IMR-90 (cell line): ENCODE data around the gene PLEKHG5. TPM values are rescaled to one million over a fixed set of nuclear protein-coding genes. Genes with fewer than 3 reads are reported as not detected.

Source experiments
- ATAC-seq: fragments of 200-7000 bp; cut with Tn5 transposase; 2 replicates; pipeline ENCODE4 v1.9.1; 2020; ENCODE audit warnings: low read depth, mild to moderate bottlenecking, moderate library complexity
- BruUV-seq: library from RNA; stranded (reverse); fragments of 400-500 nt; replicated peaks from 2 replicates; lab custom pipeline; 2021; lab: Mats Ljungman, UMichigan
- CTCF ChIA-PET: fragments of 300-600 bp; formaldehyde crosslinking; extraction: SDS; loops from one replicate; lab custom pipeline; 2021; ENCODE audit warnings: antibody characterized with exemption; lab: Yijun Ruan, JAX
- POLR2A ChIA-PET: fragments of 300-600 bp; sonication (Branson Sonifier 250); formaldehyde crosslinking; loops from one replicate; lab custom pipeline; 2022; ENCODE audit warnings: antibody characterized with exemption; ENCODE audit not compliant: unreplicated experiment; lab: Charles Lee
- DNase-seq: peaks from one replicate; pipeline ENCODE4 v3.0.0; 2013
- H2AFZ ChIP-seq: replicated peaks from 2 replicates; pipeline ENCODE3; 2013; ENCODE audit warnings: low read length, mild to moderate bottlenecking; ENCODE audit not compliant: poor library complexity
- H2AK5ac ChIP-seq: 2 replicates; pipeline ENCODE4 v1.6.1; 2013; ENCODE audit warnings: low read depth, low read length, inconsistent platforms
- H2AK9ac ChIP-seq: replicated peaks from 2 replicates; pipeline ENCODE3; 2013; ENCODE audit warnings: mild to moderate bottlenecking, low read depth, low read length, moderate library complexity; ENCODE audit not compliant: poor library complexity
- H2BK120ac ChIP-seq: 2 replicates; pipeline ENCODE4 v1.6.1; 2013; ENCODE audit warnings: low read depth, low read length, inconsistent platforms
- H2BK15ac ChIP-seq: 3 replicates; pipeline ENCODE4 v1.6.1; 2013; ENCODE audit warnings: low read depth, low read length, inconsistent platforms
- H2BK20ac ChIP-seq: 2 replicates; pipeline ENCODE4 v1.6.1; 2013; ENCODE audit warnings: low read depth, mild to moderate bottlenecking, inconsistent platforms, low read length, moderate library complexity
- H2BK5ac ChIP-seq: 2 replicates; pipeline ENCODE4 v1.6.1; 2013; ENCODE audit warnings: mild to moderate bottlenecking, low read depth, low read length, inconsistent platforms; ENCODE audit not compliant: poor library complexity, severe bottlenecking
- H3K14ac ChIP-seq: replicated peaks from 2 replicates; pipeline ENCODE4 v1.6.1; 2013; ENCODE audit warnings: low read depth, low read length, inconsistent platforms
- H3K18ac ChIP-seq: 2 replicates; pipeline ENCODE4 v1.6.1; 2013; ENCODE audit warnings: low read depth, low read length, control low read depth
- H3K23ac ChIP-seq: 2 replicates; pipeline ENCODE4 v1.6.1; 2013; ENCODE audit warnings: low read depth, low read length, inconsistent platforms
- H3K27ac ChIP-seq: 2 replicates; pipeline ENCODE4 v1.5.1; 2013; ENCODE audit warnings: mild to moderate bottlenecking, control low read depth, low read length; ENCODE audit not compliant: insufficient read depth
- H3K27me3 ChIP-seq: 2 replicates; pipeline ENCODE4 v1.6.1; 2013; ENCODE audit warnings: low read length; ENCODE audit not compliant: control insufficient read depth, insufficient read depth
- H3K36me3 ChIP-seq: 2 replicates; pipeline ENCODE4 v1.6.1; 2013; ENCODE audit warnings: low read length, mixed read lengths; ENCODE audit not compliant: control insufficient read depth, insufficient read depth
- H3K4ac ChIP-seq: 2 replicates; pipeline ENCODE4 v1.6.1; 2013; ENCODE audit warnings: low read depth, low read length, inconsistent platforms
- H3K4me1 ChIP-seq: 2 replicates; pipeline ENCODE4 v1.6.1; 2013; ENCODE audit warnings: low read length, mixed read lengths; ENCODE audit not compliant: control insufficient read depth, insufficient read depth
- H3K4me2 ChIP-seq: 2 replicates; pipeline ENCODE4 v1.6.1; 2013; ENCODE audit warnings: low read depth, mild to moderate bottlenecking, control low read depth, low read length, moderate library complexity
- H3K4me3 ChIP-seq: 2 replicates; pipeline ENCODE4 v1.5.1; 2013; ENCODE audit warnings: low read depth, mild to moderate bottlenecking, control low read depth, low read length, moderate library complexity; ENCODE audit not compliant: insufficient read depth
- H3K56ac ChIP-seq: 2 replicates; pipeline ENCODE4 v1.6.1; 2013; ENCODE audit warnings: low read length, inconsistent platforms; ENCODE audit not compliant: insufficient read depth; ENCODE audit errors: extremely low read depth
- H3K79me1 ChIP-seq, 2 experiments: 2 replicates each; pipeline ENCODE4 v1.6.1; 2013; ENCODE audit warnings: low read length in 2 of 2, inconsistent platforms in 1 of 2, low read depth in 1 of 2
- H3K9ac ChIP-seq: 2 replicates; pipeline ENCODE4 v1.6.1; 2013; ENCODE audit warnings: low read depth, low read length, control low read depth
- H3K9me1 ChIP-seq: 2 replicates; pipeline ENCODE4 v1.6.1; 2013; ENCODE audit warnings: low read length, inconsistent platforms; ENCODE audit not compliant: insufficient read depth
- H3K9me3 ChIP-seq: 2 replicates; pipeline ENCODE4 v1.6.1; 2013; ENCODE audit warnings: low read length; ENCODE audit not compliant: control insufficient read depth, insufficient read depth
- H4K20me1 ChIP-seq: 2 replicates; pipeline ENCODE4 v1.6.1; 2013; ENCODE audit warnings: low read length, inconsistent platforms; ENCODE audit not compliant: insufficient read depth
- H4K5ac ChIP-seq: 2 replicates; pipeline ENCODE4 v1.6.1; 2013; ENCODE audit warnings: mild to moderate bottlenecking, low read depth, low read length, control low read depth
- H4K8ac ChIP-seq, 2 experiments: 2 replicates each; pipeline ENCODE4 v1.6.1; 2013; ENCODE audit warnings: low read depth in 2 of 2, low read length in 2 of 2, control low read depth in 1 of 2, inconsistent platforms in 1 of 2
- H4K91ac ChIP-seq: 2 replicates; pipeline ENCODE4 v1.6.1; 2013; ENCODE audit warnings: low read depth, low read length, inconsistent platforms; ENCODE audit not compliant: insufficient read depth
- BHLHE40 ChIP-seq: fragments of 150-350 bp; IDR thresholded peaks from 2 replicates; pipeline ENCODE4 v1.6.1; 2016; ENCODE audit warnings: mild to moderate bottlenecking, low read depth, low read length
- CEBPB ChIP-seq: IDR thresholded peaks from 2 replicates; pipeline ENCODE4 v1.6.1; 2012; ENCODE audit warnings: low read depth, low read length, improper control_type of control experiment
- CTCF ChIP-seq: conservative IDR thresholded peaks from 2 replicates; pipeline ENCODE4 v1.5.1; 2012; ENCODE audit warnings: mild to moderate bottlenecking, low read depth, low read length, improper control_type of control experiment
- ELK1 ChIP-seq: fragments of 150-350 bp; IDR thresholded peaks from 2 replicates; pipeline ENCODE4 v1.6.1; 2016; ENCODE audit warnings: low read depth, mild to moderate bottlenecking, low read length, moderate library complexity, borderline replicate concordance
- MAFK ChIP-seq: IDR thresholded peaks from 2 replicates; pipeline ENCODE4 v1.6.1; 2012; ENCODE audit warnings: low read depth, low read length, improper control_type of control experiment
- MAZ ChIP-seq: IDR thresholded peaks from 2 replicates; pipeline ENCODE4 v1.6.1; 2012; ENCODE audit warnings: low read depth, mild to moderate bottlenecking, low read length, improper control_type of control experiment, moderate library complexity, borderline replicate concordance
- MXI1 ChIP-seq: IDR thresholded peaks from 2 replicates; pipeline ENCODE4 v1.6.1; 2012; ENCODE audit warnings: low read depth, mild to moderate bottlenecking, low read length, moderate library complexity, borderline replicate concordance
- POLR2A ChIP-seq: IDR thresholded peaks from 2 replicates; pipeline ENCODE4 v1.6.1; 2012; ENCODE audit warnings: mild to moderate bottlenecking, low read depth, low read length
- RAD21 ChIP-seq: IDR thresholded peaks from 2 replicates; pipeline ENCODE4 v1.6.1; 2012; ENCODE audit warnings: low read length, improper control_type of control experiment
- RCOR1 ChIP-seq: IDR thresholded peaks from 2 replicates; pipeline ENCODE4 v1.6.1; 2012; ENCODE audit warnings: mild to moderate bottlenecking, low read length, improper control_type of control experiment; ENCODE audit not compliant: insufficient replicate concordance
- RFX5 ChIP-seq: IDR thresholded peaks from 2 replicates; pipeline ENCODE4 v1.8.0; 2012; ENCODE audit warnings: low read depth, mild to moderate bottlenecking, low read length, moderate library complexity
- SMC3 ChIP-seq: fragments of 150-350 bp; IDR thresholded peaks from 2 replicates; pipeline ENCODE4 v1.6.1; 2016; ENCODE audit warnings: low read depth, mild to moderate bottlenecking, antibody characterized with exemption, low read length, moderate library complexity
- WGBS, 2 experiments: methylation state at CpG; one replicate each; pipeline versions ENCODE4 v1.1.5 to v1.1.7; 2013; ENCODE audit warnings: missing lambda C conversion rate in 2 of 2; ENCODE audit not compliant: insufficient read length in 1 of 2; ENCODE audit errors: extremely low coverage in 2 of 2; 5-methylcytosine and 5-hydroxymethylcytosine counted together
- dilution Hi-C: fragments of 300-500 bp; cut with HindIII; formaldehyde crosslinking; loops from one replicate; pipeline ENCODE4 v1.14.3; 2018; ENCODE audit warnings: low sequenced_read_pairs; ENCODE audit not compliant: unreplicated experiment
- in situ Hi-C: fragments of 300-500 bp; cut with MboI; formaldehyde crosslinking; loops from 3 replicates; pipeline ENCODE4 v1.14.3; 2019; ENCODE audit warnings: low sequenced_read_pairs, inconsistent platforms, mixed read lengths
- intact Hi-C: fragments of 100-400 bp; cut with micrococcal nuclease; formaldehyde crosslinking; loops from 2 replicates; pipeline ENCODE4 v1.10.0; 2022
- polyA plus RNA-seq, 3 experiments: library from polyadenylated mRNA; depleted of rRNA; stranded (reverse); fragments of >200 nt; gene quantifications; 2 replicates each; pipeline ENCODE4 v1.2.3, GENCODE V29; 2012; ENCODE audit warnings: low replicate concordance in 1 of 3
- total RNA-seq: library from RNA; depleted of rRNA; stranded (reverse); fragments of >200 nt; gene quantifications from 2 replicates; pipeline ENCODE4 v1.2.3, GENCODE V29; 2012
- TF ChIP-seq, protein P1 (sequence below): fragments of 150-350 bp; IDR thresholded peaks from 2 replicates; pipeline ENCODE4 v1.6.1; 2017; ENCODE audit warnings: mild to moderate bottlenecking, antibody characterized with exemption, low read length, low read depth

Gene PLEKHG5
- total and polyA plus RNA-seq, 2 of the 4 experiments (the other 2 are of a cell fraction), result 4.8 to 11.6 TPM

DNA sequence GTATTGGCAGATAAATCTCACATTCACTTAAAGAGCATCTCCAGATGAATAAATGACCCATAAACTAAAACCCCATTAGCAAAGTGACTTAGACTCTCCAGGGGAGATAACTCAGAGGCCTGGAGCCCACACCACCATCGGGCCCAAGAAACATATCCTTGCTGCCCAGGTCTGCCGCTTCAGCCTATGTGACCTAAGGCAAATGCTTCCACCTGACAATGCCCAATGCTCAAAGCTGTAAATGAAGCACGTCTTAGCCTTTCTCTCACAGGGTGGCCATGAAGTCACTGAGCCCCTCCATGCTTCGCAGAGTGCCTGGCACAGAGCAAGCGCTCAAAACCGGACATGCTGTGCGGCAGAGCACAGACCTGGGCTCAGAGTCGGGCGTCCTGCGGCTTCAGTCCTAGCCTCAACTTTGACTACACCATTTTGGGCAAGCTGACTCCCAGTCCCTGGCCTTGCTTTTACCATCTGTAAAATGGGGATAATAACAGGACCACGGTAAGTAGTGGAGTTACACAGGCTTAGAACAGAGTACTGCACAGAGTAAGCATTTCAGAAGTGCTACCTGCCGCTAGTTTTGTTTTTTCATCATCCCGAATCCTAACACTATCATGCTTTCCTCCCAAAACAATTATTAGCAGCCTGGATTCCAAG is 39.2 kb upstream of the PLEKHG5 start:
- Histone ChIP-seq H3K4me2 (no peak overlapping the region), H3K27me3 (no peaks in the 10 kb centered on the region), H3K4me3 (no peak overlapping the region), H3K56ac (no peak overlapping the region), H3K27ac (no peak overlapping the region), H2BK5ac (no peak overlapping the region), H4K20me1 (no peaks in the 10 kb centered on the region), H3K79me1 (peaks cover 6 to 9% of the 10 kb centered on the region in 2 experiments; a peak in 3 of 4 replicates), H3K4ac (no peak overlapping the region), H3K36me3 (peaks cover 57% of the 10 kb centered on the region), H2AK9ac (no peak overlapping the region), H2BK15ac (no peak overlapping the region), H3K9ac (no peak overlapping the region), H3K4me1 (no peaks in the 10 kb centered on the region), H4K5ac (no peak overlapping the region), H3K9me1 (peaks cover 3% of the 10 kb centered on the region; the same call in 1 of the 2 replicates), H2AFZ (no peak overlapping the region), H4K91ac (no peak overlapping the region), H2BK120ac (no peak overlapping the region), H3K18ac (no peak overlapping the region), H3K9me3 (no peaks in the 10 kb centered on the region), H3K14ac (no peak overlapping the region), H4K8ac (no peak overlapping the region), H3K23ac (no peak overlapping the region), H2BK20ac (no peak overlapping the region), H2AK5ac (no peak overlapping the region)
- ATAC-seq (no peak), DNase-seq (no peak)
- 100% methylated on average over 6 of the region's 13 CpGs; no CpG with 5 or more reads in 1 of the 2 experiments for WGBS, 2 experiments
- dilution Hi-C loops, result no loop called here
- TF ChIP-seq ELK1, result no peak
- TF ChIP-seq, protein P1, sequence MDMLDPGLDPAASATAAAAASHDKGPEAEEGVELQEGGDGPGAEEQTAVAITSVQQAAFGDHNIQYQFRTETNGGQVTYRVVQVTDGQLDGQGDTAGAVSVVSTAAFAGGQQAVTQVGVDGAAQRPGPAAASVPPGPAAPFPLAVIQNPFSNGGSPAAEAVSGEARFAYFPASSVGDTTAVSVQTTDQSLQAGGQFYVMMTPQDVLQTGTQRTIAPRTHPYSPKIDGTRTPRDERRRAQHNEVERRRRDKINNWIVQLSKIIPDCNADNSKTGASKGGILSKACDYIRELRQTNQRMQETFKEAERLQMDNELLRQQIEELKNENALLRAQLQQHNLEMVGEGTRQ, result no peak
- TF ChIP-seq BHLHE40, result no peak
- TF ChIP-seq RCOR1, result no peak
- no peak for TF ChIP-seq RAD21
- TF ChIP-seq POLR2A, result no peak
- TF ChIP-seq MXI1, result no peak
- no peak for TF ChIP-seq MAFK
- no peak for TF ChIP-seq CTCF
- TF ChIP-seq MAZ, result no peak
- no peak for TF ChIP-seq RFX5
- TF ChIP-seq SMC3, result no peak
- no peak for TF ChIP-seq CEBPB
- in situ Hi-C loops, result no loop called here
- ChIA-PET POLR2A (no interaction called here), CTCF (interaction anchor here (0.6 kb wide), 1 partner anchor 25 kb away, joined by 3 read pairs; the partner anchor contains the start of gene TAS1R1)
- no TSS peak for BruUV-seq
- intact Hi-C loops, result no loop called here
